ENCODE results near the gene C2CD4D. TPM values are rescaled to one million over a fixed set of nuclear protein-coding genes. Genes with fewer than 3 reads are reported as not detected.
"Not testable (repeated sequence)": the region's sequence is repeated elsewhere in the genome, so short reads cannot be mapped to it uniquely, and the experiment has no call there.

The C2CD4D gene
- polyA plus RNA-seq, 1 donor from 2014 or later: 0.20 TPM

- Mint-ChIP-seq H3K27ac (no peak overlapping the region), H3K36me3 (no peaks in the 10 kb centered on the region), H3K9me3 (peaks cover 0 to 2% (median 0%) of the 10 kb centered on the region in 3 donors), H3K27me3 (peaks cover 2% of the 10 kb centered on the region), H3K4me3 (no peak overlapping the region), H3K4me1 (no peaks in the 10 kb centered on the region)
Measured at GRCh38 chr1:151867765-151868411, 28.3 kb upstream of the C2CD4D start.

- Mint-ChIP-seq H3K4me1 (no peaks in the 10 kb centered on the region), H3K4me3 (no peak overlapping the region), H3K9me3 (peaks cover 0 to 2% (median 0%) of the 10 kb centered on the region in 3 donors), H3K36me3 (no peaks in the 10 kb centered on the region), H3K27ac (peak overlapping the region in 1 of 3 donors; percentile 9), H3K27me3 (peaks cover 2% of the 10 kb centered on the region)
Measured at GRCh38 chr1:151867321-151867720, 27.7 kb upstream of the C2CD4D start.

GRCh38 chr1:151864411-151864810 is 24.8 kb upstream of the C2CD4D start:
- H3K4me3 Mint-ChIP-seq: no peak overlapping the region

GRCh38 chr1:151862604-151863003 is 23.0 kb upstream of the C2CD4D start:
- Mint-ChIP-seq H3K27me3 (no peaks in the 10 kb centered on the region), H3K9me3 (no peaks in the 10 kb centered on the region), H3K36me3 (no peaks in the 10 kb centered on the region), H3K4me3 (no peak overlapping the region), H3K27ac (no peak overlapping the region), H3K4me1 (peaks cover 0 to 1% (median 0%) of the 10 kb centered on the region in 3 donors)

More at GRCh38 chr1:151864411-151864810, 24.8 kb upstream of the C2CD4D start:
- no peaks in the 10 kb centered on the region for H3K36me3 Mint-ChIP-seq
- no peaks in the 10 kb centered on the region for H3K9me3 Mint-ChIP-seq
- H3K27ac Mint-ChIP-seq: no peak overlapping the region
- peaks cover 2% of the 10 kb centered on the region for H3K27me3 Mint-ChIP-seq
- H3K4me1 Mint-ChIP-seq: peaks cover 0 to 1% (median 0%) of the 10 kb centered on the region in 3 donors

GRCh38 chr1:151860504-151861187 is 21.0 kb upstream of the C2CD4D start:
- Mint-ChIP-seq H3K4me3 (peak overlapping the region in 1 of 4 donors; percentile 45), H3K36me3 (no peaks in the 10 kb centered on the region), H3K4me1 (peaks cover 0 to 1% (median 0%) of the 10 kb centered on the region in 3 donors), H3K9me3 (no peaks in the 10 kb centered on the region), H3K27me3 (no peaks in the 10 kb centered on the region), H3K27ac (no peak overlapping the region)

GRCh38 chr1:151859891-151860293 is 20.3 kb upstream of the C2CD4D start:
- peak overlapping the region in 1 of 4 donors; percentile 12 for H3K4me3 Mint-ChIP-seq
- no peaks in the 10 kb centered on the region for H3K9me3 Mint-ChIP-seq
- H3K27me3 Mint-ChIP-seq: no peaks in the 10 kb centered on the region
- no peak overlapping the region for H3K27ac Mint-ChIP-seq
- H3K4me1 Mint-ChIP-seq: peaks cover 0 to 1% (median 0%) of the 10 kb centered on the region in 3 donors
- H3K36me3 Mint-ChIP-seq: no peaks in the 10 kb centered on the region

- peak overlapping the region in 1 of 3 donors; percentile 50 for H3K27ac Mint-ChIP-seq
- H3K4me1 Mint-ChIP-seq: peaks cover 0 to 1% (median 0%) of the 10 kb centered on the region in 3 donors
- H3K27me3 Mint-ChIP-seq: no peaks in the 10 kb centered on the region
- no peak overlapping the region for H3K4me3 Mint-ChIP-seq
- no peaks in the 10 kb centered on the region for H3K36me3 Mint-ChIP-seq
- no peaks in the 10 kb centered on the region for H3K9me3 Mint-ChIP-seq
Measured at GRCh38 chr1:151858886-151859665, 19.5 kb upstream of the C2CD4D start.

- Mint-ChIP-seq H3K9me3 (no peaks in the 10 kb centered on the region), H3K4me3 (no peak overlapping the region), H3K27ac (no peak overlapping the region), H3K4me1 (peaks cover 0 to 1% (median 0%) of the 10 kb centered on the region in 3 donors), H3K36me3 (no peaks in the 10 kb centered on the region), H3K27me3 (no peaks in the 10 kb centered on the region)
Measured at GRCh38 chr1:151858030-151858746, 18.6 kb upstream of the C2CD4D start.

GRCh38 chr1:151855933-151856332 is 16.3 kb upstream of the C2CD4D start:
- H3K4me1 Mint-ChIP-seq: peaks cover 0 to 1% (median 0%) of the 10 kb centered on the region in 3 donors
- H3K27ac Mint-ChIP-seq: no peak overlapping the region
- no peak overlapping the region for H3K4me3 Mint-ChIP-seq
- peaks cover under 1% of the 10 kb centered on the region for H3K36me3 Mint-ChIP-seq
- H3K9me3 Mint-ChIP-seq: no peaks in the 10 kb centered on the region
- H3K27me3 Mint-ChIP-seq: no peaks in the 10 kb centered on the region

GRCh38 chr1:151855516-151855915 is 15.9 kb upstream of the C2CD4D start:
- H3K4me1 Mint-ChIP-seq, H3K36me3 Mint-ChIP-seq, H3K4me3 Mint-ChIP-seq, H3K27me3 Mint-ChIP-seq, H3K27ac Mint-ChIP-seq, H3K9me3 Mint-ChIP-seq: not testable (repeated sequence)

GRCh38 chr1:151854658-151855057 is 15.0 kb upstream of the C2CD4D start:
- peaks cover 0 to 1% (median 0%) of the 10 kb centered on the region in 3 donors for H3K4me1 Mint-ChIP-seq
- peaks cover 1% of the 10 kb centered on the region for H3K27me3 Mint-ChIP-seq
- H3K36me3 Mint-ChIP-seq: peaks cover 3% of the 10 kb centered on the region
- H3K27ac Mint-ChIP-seq: no peak overlapping the region
- no peaks in the 10 kb centered on the region for H3K9me3 Mint-ChIP-seq
- H3K4me3 Mint-ChIP-seq: no peak overlapping the region

- no peaks in the 10 kb centered on the region for H3K9me3 Mint-ChIP-seq
- no peak within 1 kb of the TSS for H3K4me3 Mint-ChIP-seq
- H3K4me1 Mint-ChIP-seq: peaks cover 0 to 2% (median 0%) of the 10 kb centered on the region in 3 donors
- H3K27me3 Mint-ChIP-seq: peaks cover 1% of the 10 kb centered on the region
- no peak within 1 kb of the TSS for H3K27ac Mint-ChIP-seq
- H3K36me3 Mint-ChIP-seq: peaks cover 5% of the 10 kb centered on the region
Measured at GRCh38 chr1:151853411-151853943, 13.9 kb upstream of the C2CD4D start, which contains the start of gene THEM5. Gene THEM5 (minus strand): TSS chr1:151853712. CDS start chr1:151853565, 147 bp downstream.

GRCh38 chr1:151852733-151853132 is 13.1 kb upstream of the C2CD4D start:
- Mint-ChIP-seq H3K27me3 (peaks cover 1% of the 10 kb centered on the region), H3K4me3 (no peak overlapping the region), H3K4me1 (peaks cover 0 to 2% (median 0%) of the 10 kb centered on the region in 3 donors), H3K9me3 (no peaks in the 10 kb centered on the region), H3K27ac (no peak overlapping the region), H3K36me3 (peaks cover 5% of the 10 kb centered on the region)

- Mint-ChIP-seq H3K9me3 (no peaks in the 10 kb centered on the region), H3K36me3 (peaks cover 5% of the 10 kb centered on the region), H3K27ac (no peak overlapping the region), H3K4me3 (no peak overlapping the region), H3K4me1 (peaks cover 0 to 2% (median 0%) of the 10 kb centered on the region in 3 donors), H3K27me3 (peaks cover 1% of the 10 kb centered on the region)
Measured at GRCh38 chr1:151851886-151852285, 12.3 kb upstream of the C2CD4D start.
